OCI-LY3 (cell line): ENCODE results near the gene RFX2.

Experiments used
- EZH2phosphoT487 ChIP-seq: fragments of 200-600 bp; shearing (Covaris generic); IDR thresholded peaks from 2 replicates; pipeline ENCODE4 v1.6.1; 2018; ENCODE audit warnings: antibody characterized with exemption, mixed run types, low read depth
- TF ChIP-seq, protein P1 (sequence below): fragments of 200-600, 300-600 bp; sonication (generic); IDR thresholded peaks from 2 replicates; pipeline ENCODE4 v1.5.1; 2014; ENCODE audit warnings: antibody characterized with exemption, low read length, low read depth

DNA sequence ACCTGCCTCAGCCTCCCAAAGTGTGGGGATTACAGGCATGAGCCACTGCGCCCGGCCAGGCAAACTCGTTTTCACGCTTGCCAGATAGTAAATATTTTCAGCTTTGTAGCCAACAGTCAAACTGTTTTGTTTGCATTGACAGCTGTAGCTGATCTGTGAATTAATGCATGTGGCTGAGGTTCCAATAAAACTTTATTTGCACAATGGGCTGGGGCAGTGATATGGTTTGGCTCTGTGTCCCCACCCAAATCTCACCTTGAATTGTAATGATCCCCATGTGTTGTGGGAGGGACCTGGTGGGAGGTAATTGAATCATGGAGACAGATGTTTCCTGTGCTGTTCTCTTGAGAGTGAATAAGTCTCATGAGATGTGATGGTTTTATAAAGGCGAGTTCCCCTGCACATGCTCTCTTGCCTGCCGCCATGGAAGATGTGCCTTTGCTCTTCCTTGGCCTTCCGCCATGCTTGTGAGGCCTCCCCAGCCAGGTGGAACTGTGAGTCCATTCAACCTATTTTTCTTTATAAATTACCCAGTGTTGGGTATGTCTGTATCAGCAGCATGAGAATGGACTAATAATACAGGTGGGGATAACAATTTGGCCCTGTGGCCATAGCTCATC is 110.0 kb downstream of the RFX2 start:
- TF ChIP-seq, protein P1, sequence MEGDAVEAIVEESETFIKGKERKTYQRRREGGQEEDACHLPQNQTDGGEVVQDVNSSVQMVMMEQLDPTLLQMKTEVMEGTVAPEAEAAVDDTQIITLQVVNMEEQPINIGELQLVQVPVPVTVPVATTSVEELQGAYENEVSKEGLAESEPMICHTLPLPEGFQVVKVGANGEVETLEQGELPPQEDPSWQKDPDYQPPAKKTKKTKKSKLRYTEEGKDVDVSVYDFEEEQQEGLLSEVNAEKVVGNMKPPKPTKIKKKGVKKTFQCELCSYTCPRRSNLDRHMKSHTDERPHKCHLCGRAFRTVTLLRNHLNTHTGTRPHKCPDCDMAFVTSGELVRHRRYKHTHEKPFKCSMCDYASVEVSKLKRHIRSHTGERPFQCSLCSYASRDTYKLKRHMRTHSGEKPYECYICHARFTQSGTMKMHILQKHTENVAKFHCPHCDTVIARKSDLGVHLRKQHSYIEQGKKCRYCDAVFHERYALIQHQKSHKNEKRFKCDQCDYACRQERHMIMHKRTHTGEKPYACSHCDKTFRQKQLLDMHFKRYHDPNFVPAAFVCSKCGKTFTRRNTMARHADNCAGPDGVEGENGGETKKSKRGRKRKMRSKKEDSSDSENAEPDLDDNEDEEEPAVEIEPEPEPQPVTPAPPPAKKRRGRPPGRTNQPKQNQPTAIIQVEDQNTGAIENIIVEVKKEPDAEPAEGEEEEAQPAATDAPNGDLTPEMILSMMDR, result no peak
- no peak for TF ChIP-seq EZH2phosphoT487
